Tibial artery (tissue), 4 donors: Measurements from ENCODE around the gene TMEM132C.

Experiments
- DNase-seq, 2 donors: peaks; one replicate each; pipeline ENCODE4 v3.0.0-alpha.2; 2019
- H3K27ac ChIP-seq, 2 donors: fragments of 200-600 bp; sonication (generic) in 1 of 2; 1 replicate in 1 of 2; 2 replicates in 1 of 2; pipeline ENCODE4 v1.5.1; 2018 to 2019; ENCODE audit warnings: mild to moderate bottlenecking in 1 of 2
- H3K27me3 ChIP-seq, 2 donors: fragments of 200-600 bp; sonication (generic) in 1 of 2; one replicate each; pipeline versions ENCODE4 v1.5.1 to v1.6.0; 2016 to 2019
- H3K36me3 ChIP-seq, 3 donors: fragments of 200-600 bp; sonication (generic) in 2 of 3; one replicate each; pipeline ENCODE4 v1.5.1; 2016 to 2019; ENCODE audit warnings: mild to moderate bottlenecking in 2 of 3
- H3K4me1 ChIP-seq, 4 donors: fragments of 200-600 bp; sonication (generic) in 2 of 4; 1 replicate in 3 of 4; 2 replicates in 1 of 4; pipeline ENCODE4 v1.5.1; 2016 to 2019
- H3K4me3 ChIP-seq, 2 donors: fragments of 200-600 bp; sonication (generic) in 1 of 2; 1 replicate in 1 of 2; 2 replicates in 1 of 2; pipeline ENCODE4 v1.5.1; 2018 to 2019; ENCODE audit warnings: mild to moderate bottlenecking in 2 of 2
- H3K9me3 ChIP-seq, 3 donors: fragments of 200-600 bp; sonication (generic) in 1 of 3; one replicate each; pipeline ENCODE4 v1.5.1; 2016 to 2019
- intact Hi-C: fragments of 100-400 bp; cut with DNase I; formaldehyde crosslinking; loops from one replicate; pipeline ENCODE4 v1.15.0; 2023; ENCODE audit warnings: low total_unique reads
- TF ChIP-seq, protein P1 (sequence below), 2 experiments: fragments of 200-600 bp in 1 of 2; fragments of 450-650 bp in 1 of 2; IDR thresholded peaks; one replicate each; pipeline ENCODE4 v1.5.1; 2017 to 2019; ENCODE audit warnings: antibody characterized with exemption in 2 of 2, mild to moderate bottlenecking in 1 of 2, moderate library complexity in 1 of 2

Gene TMEM132C

DNA sequence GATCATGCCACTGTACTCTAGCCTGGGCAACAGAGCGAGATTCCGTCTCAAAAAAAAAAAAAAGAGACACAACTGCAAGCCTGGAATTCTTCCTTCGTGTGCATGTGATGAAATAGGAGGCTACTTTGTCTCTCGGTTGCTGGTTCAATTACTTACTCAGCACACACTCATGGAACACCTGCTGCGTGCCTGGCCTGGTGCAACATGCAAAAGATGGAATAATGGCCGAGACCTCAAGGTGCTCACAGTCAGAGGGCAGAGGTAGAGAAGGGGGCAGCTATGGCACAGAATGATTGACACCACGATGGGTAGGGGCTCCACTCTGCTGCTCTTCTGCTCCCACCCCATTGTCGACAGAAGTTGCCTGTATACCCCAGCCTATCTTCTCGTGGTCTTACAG is 444.5 kb downstream of the TMEM132C start:
- Histone ChIP-seq H3K36me3 (no peaks in the 10 kb centered on the region), H3K9me3 (no peaks in the 10 kb centered on the region), H3K27ac (no peak overlapping the region), H3K27me3 (no peaks in the 10 kb centered on the region), H3K4me1 (no peaks in the 10 kb centered on the region), H3K4me3 (no peak overlapping the region)
- intact Hi-C loops = no loop called here
- no peak for DNase-seq
- TF ChIP-seq, protein P1, sequence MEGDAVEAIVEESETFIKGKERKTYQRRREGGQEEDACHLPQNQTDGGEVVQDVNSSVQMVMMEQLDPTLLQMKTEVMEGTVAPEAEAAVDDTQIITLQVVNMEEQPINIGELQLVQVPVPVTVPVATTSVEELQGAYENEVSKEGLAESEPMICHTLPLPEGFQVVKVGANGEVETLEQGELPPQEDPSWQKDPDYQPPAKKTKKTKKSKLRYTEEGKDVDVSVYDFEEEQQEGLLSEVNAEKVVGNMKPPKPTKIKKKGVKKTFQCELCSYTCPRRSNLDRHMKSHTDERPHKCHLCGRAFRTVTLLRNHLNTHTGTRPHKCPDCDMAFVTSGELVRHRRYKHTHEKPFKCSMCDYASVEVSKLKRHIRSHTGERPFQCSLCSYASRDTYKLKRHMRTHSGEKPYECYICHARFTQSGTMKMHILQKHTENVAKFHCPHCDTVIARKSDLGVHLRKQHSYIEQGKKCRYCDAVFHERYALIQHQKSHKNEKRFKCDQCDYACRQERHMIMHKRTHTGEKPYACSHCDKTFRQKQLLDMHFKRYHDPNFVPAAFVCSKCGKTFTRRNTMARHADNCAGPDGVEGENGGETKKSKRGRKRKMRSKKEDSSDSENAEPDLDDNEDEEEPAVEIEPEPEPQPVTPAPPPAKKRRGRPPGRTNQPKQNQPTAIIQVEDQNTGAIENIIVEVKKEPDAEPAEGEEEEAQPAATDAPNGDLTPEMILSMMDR (IDR thresholded peaks at IDR 0.05) = no peak

DNA sequence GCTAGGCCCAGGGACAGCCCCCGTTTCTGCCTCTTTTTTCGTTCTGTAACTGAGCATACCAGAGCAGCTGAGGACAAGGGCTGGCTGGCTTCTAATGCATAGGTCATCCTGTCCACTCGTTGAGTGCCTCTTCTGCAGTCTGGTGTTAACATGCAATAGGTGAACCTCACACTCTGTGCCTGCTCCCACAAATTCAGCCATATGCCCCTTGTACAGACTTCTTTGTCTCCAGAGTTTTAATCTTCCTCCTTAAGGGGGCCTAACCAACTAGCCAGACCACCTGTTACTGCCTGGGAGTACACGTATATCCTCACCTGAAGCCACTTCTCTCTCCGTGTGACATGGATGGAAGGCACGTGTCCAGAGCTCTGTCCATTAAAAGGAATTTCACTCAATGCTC is 445.7 kb downstream of the TMEM132C start:
- Histone ChIP-seq H3K9me3 (peaks cover 0 to 8% (median 0%) of the 10 kb centered on the region in 3 donors), H3K4me3 (no peak overlapping the region), H3K4me1 (no peaks in the 10 kb centered on the region), H3K27ac (no peak overlapping the region), H3K27me3 (no peaks in the 10 kb centered on the region), H3K36me3 (no peaks in the 10 kb centered on the region)
- DNase-seq = no peak
- TF ChIP-seq, protein P1 (IDR thresholded peaks at IDR 0.05) = no peak
- intact Hi-C loops = no loop called here

DNA sequence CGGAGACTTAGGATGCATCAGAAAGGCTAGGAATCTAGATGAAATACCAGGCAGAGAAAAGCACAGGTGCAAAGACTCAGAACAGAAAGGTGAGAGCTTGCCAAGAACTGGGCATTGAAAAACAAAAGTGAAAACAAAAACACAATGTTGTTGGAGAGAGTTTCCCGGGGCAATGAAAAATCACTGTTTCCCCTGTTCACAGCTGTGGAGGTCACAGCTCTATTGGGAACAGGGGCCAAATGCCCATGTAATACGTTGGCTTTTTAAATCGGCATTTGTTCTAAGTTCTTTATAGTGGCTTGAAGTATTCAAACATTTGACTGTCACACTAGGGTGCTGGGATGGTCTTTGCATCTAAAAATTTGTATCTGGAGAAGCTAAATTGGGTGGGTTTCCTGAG is 448.5 kb downstream of the TMEM132C start:
- no peaks in the 10 kb centered on the region for H3K36me3 ChIP-seq
- intact Hi-C loops = no loop called here
- H3K27me3 ChIP-seq = no peaks in the 10 kb centered on the region
- DNase-seq = no peak
- H3K4me3 ChIP-seq = no peak overlapping the region
- TF ChIP-seq, protein P1 (IDR thresholded peaks at IDR 0.05) = no peak
- H3K27ac ChIP-seq = no peak overlapping the region
- H3K4me1 ChIP-seq = no peaks in the 10 kb centered on the region
- H3K9me3 ChIP-seq = peaks cover 0 to 15% (median 0%) of the 10 kb centered on the region in 3 donors

DNA sequence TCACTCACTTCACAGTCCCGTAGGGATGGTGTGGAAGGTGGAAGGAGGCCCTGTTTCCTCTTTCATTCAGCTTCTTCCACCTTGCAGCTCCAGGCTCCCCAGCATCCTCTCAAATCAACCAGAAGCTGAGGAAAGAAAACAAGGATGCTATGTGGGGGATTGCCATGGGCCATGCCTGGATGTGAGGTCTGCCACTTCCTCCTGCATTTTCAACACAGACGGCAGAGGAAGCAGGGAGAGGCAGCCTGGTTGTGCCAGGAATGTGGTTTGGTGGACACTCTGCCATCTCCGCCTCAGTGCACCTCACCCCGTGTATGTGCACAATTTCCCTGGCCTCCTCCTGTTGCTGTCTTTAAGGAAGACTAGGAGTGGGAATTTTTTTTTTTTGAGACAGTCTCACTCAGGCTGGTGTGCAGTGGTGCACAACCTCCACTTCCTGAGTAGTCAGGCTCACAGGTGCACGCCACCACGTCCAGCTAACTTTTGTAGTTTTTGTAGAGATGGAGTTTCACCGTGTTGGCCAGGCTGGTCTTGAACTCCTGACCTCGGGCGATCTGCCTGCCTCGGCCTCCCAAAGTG is 457.6 kb downstream of the TMEM132C start:
- TF ChIP-seq, protein P1 (IDR thresholded peaks at IDR 0.05) = no peak
- H3K4me3 ChIP-seq = no peak overlapping the region

DNA sequence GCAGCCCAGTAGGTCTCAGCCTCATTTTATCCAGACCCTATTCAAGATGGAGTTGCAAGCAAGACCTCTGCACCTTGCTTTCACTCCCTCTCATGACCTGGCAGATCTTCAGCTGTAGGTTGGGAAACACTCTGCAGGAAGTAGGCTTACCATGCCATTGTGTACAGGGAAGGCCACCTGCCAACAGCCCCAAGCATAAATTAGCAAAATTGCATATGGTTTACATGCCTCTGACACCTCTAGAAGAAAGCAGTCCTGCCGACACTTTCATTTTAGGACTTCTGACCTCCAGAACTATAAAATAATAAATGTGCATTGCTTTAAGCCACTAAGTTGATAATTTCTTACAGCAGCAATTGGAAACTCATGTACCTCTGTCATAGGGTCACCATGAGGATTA is 459.9 kb downstream of the TMEM132C start:
- no peak for DNase-seq

More for the DNA sequence above, 457.6 kb downstream of the TMEM132C start:
- no peaks in the 10 kb centered on the region for H3K27me3 ChIP-seq
- DNase-seq = no peak
- H3K36me3 ChIP-seq = no peaks in the 10 kb centered on the region
- no peaks in the 10 kb centered on the region for H3K4me1 ChIP-seq
- intact Hi-C loops = no loop called here
- no peaks in the 10 kb centered on the region for H3K9me3 ChIP-seq
- no peak overlapping the region for H3K27ac ChIP-seq

More for the DNA sequence above, 459.9 kb downstream of the TMEM132C start:
- intact Hi-C loops = no loop called here
- Histone ChIP-seq H3K27me3 (no peaks in the 10 kb centered on the region), H3K36me3 (no peaks in the 10 kb centered on the region), H3K27ac (no peak overlapping the region), H3K4me1 (no peaks in the 10 kb centered on the region), H3K4me3 (no peak overlapping the region), H3K9me3 (no peaks in the 10 kb centered on the region)
- TF ChIP-seq, protein P1 (IDR thresholded peaks at IDR 0.05) = no peak
